Stomach (tissue), 4 donors: ENCODE data around the gene KLK14.

ENCODE experiments used
- CTCF ChIP-seq, 7 experiments: fragments of 450-650 bp in 4 of 7; fragments of 200-600 bp in 3 of 7; sonication (generic) in 3 of 7; IDR thresholded peaks; one replicate each; pipeline ENCODE4 v1.5.1; 2016 to 2019; ENCODE audit warnings: antibody characterized with exemption in 7 of 7, control low read depth in 2 of 7, mild to moderate bottlenecking in 1 of 7
- POLR2A ChIP-seq, 4 donors: fragments of 450-650 bp; IDR thresholded peaks; one replicate each; pipeline ENCODE4 v1.6.1; 2016; ENCODE audit warnings: antibody characterized with exemption in 4 of 4, control low read depth in 2 of 4, mild to moderate bottlenecking in 1 of 4, moderate library complexity in 1 of 4
- POLR2AphosphoS5 ChIP-seq, 3 donors: sonication (generic); formaldehyde crosslinking; IDR thresholded peaks; one replicate each; pipeline ENCODE4 v1.6.1; 2016; ENCODE audit warnings: antibody characterized with exemption in 3 of 3

- TF ChIP-seq CTCF (IDR thresholded peaks at IDR 0.05) (no peak), POLR2AphosphoS5 (IDR thresholded peaks at IDR 0.05) (no peak), POLR2A (IDR thresholded peaks at IDR 0.05) (no peak)
These were observed 10.4 kb upstream of the KLK14 start for GRCh38 chr19:51093101-51093500.
